Measurements from ENCODE around the gene ARHGEF11.

GRCh38 chr1:157056269-157056668 lies 10.7 kb upstream of the ARHGEF11 start:
- no peak for TF ChIP-seq CTCF (conservative IDR thresholded peaks at IDR 0.05; ENCODE audit: low read depth, low read length)
- no peak for TF ChIP-seq EZH2 (IDR thresholded peaks at IDR 0.05; ENCODE audit: borderline replicate concordance, low read depth, low read length, poor library complexity, severe bottlenecking)
